IPS-15b (cell line): Measurements from ENCODE around the gene FARP2.
"Not testable (repeated sequence)": the region's sequence is repeated elsewhere in the genome, so short reads cannot be mapped to it uniquely, and the experiment has no call there.

Experiments
- H3K27me3 ChIP-seq: one replicate; pipeline ENCODE4 v1.6.1; 2013; ENCODE audit warnings: low read length; ENCODE audit not compliant: control insufficient read depth, insufficient read depth
- H3K36me3 ChIP-seq: one replicate; pipeline ENCODE4 v1.6.1; 2013; ENCODE audit warnings: low read length; ENCODE audit not compliant: control insufficient read depth, insufficient read depth
- H3K4me1 ChIP-seq: one replicate; pipeline ENCODE4 v1.6.1; 2013; ENCODE audit warnings: mild to moderate bottlenecking, low read length; ENCODE audit not compliant: control insufficient read depth, insufficient read depth
- H3K4me3 ChIP-seq: one replicate; pipeline ENCODE4 v1.5.1; 2013; ENCODE audit warnings: low read depth, low read length
- H3K9ac ChIP-seq: one replicate; pipeline ENCODE4 v1.6.1; 2013; ENCODE audit warnings: low read depth, mild to moderate bottlenecking, low read length
- H3K9me3 ChIP-seq: one replicate; pipeline ENCODE4 v1.6.1; 2013; ENCODE audit warnings: mild to moderate bottlenecking, low read length; ENCODE audit not compliant: control insufficient read depth, insufficient read depth

The FARP2 gene

GRCh38 chr2:241451840-241452506, 95.9 kb downstream of the FARP2 start:
- H3K4me1 ChIP-seq = no peaks in the 10 kb centered on the region
- no peaks in the 10 kb centered on the region for H3K27me3 ChIP-seq
- no peak overlapping the region for H3K9ac ChIP-seq
- no peaks in the 10 kb centered on the region for H3K36me3 ChIP-seq
- H3K4me3 ChIP-seq = no peak overlapping the region
- H3K9me3 ChIP-seq = no peaks in the 10 kb centered on the region

- not testable (repeated sequence) for H3K9me3 ChIP-seq
Measured at GRCh38 chr2:241453919-241454318, 97.8 kb downstream of the FARP2 start.

GRCh38 chr2:241454837-241455485, 98.9 kb downstream of the FARP2 start:
- Histone ChIP-seq H3K27me3 (no peaks in the 10 kb centered on the region), H3K36me3 (no peaks in the 10 kb centered on the region), H3K4me1 (no peaks in the 10 kb centered on the region), H3K9me3 (no peaks in the 10 kb centered on the region), H3K4me3 (no peak overlapping the region), H3K9ac (no peak overlapping the region)

More at GRCh38 chr2:241453919-241454318, 97.8 kb downstream of the FARP2 start:
- not testable (repeated sequence) for H3K27me3 ChIP-seq, H3K36me3 ChIP-seq, H3K4me3 ChIP-seq, H3K4me1 ChIP-seq, H3K9ac ChIP-seq

- Histone ChIP-seq H3K4me1 (no peaks in the 10 kb centered on the region), H3K27me3 (no peaks in the 10 kb centered on the region), H3K36me3 (no peaks in the 10 kb centered on the region), H3K9ac (no peak overlapping the region), H3K4me3 (no peak overlapping the region), H3K9me3 (no peaks in the 10 kb centered on the region)
Measured at GRCh38 chr2:241456546-241456945, 100.5 kb downstream of the FARP2 start.

GRCh38 chr2:241458687-241459086, 102.6 kb downstream of the FARP2 start:
- no peaks in the 10 kb centered on the region for H3K27me3 ChIP-seq
- no peaks in the 10 kb centered on the region for H3K9me3 ChIP-seq
- H3K36me3 ChIP-seq = no peaks in the 10 kb centered on the region
- no peaks in the 10 kb centered on the region for H3K4me1 ChIP-seq
- H3K9ac ChIP-seq = no peak overlapping the region
- no peak overlapping the region for H3K4me3 ChIP-seq

GRCh38 chr2:241459520-241459919, 103.4 kb downstream of the FARP2 start:
- Histone ChIP-seq H3K9me3 (no peaks in the 10 kb centered on the region), H3K9ac (no peak overlapping the region), H3K27me3 (no peaks in the 10 kb centered on the region), H3K36me3 (no peaks in the 10 kb centered on the region), H3K4me1 (no peaks in the 10 kb centered on the region), H3K4me3 (no peak overlapping the region)

GRCh38 chr2:241460631-241461030, 104.5 kb downstream of the FARP2 start:
- Histone ChIP-seq H3K27me3 (no peaks in the 10 kb centered on the region), H3K4me1 (no peaks in the 10 kb centered on the region), H3K9me3 (no peaks in the 10 kb centered on the region), H3K4me3 (no peak overlapping the region), H3K9ac (no peak overlapping the region), H3K36me3 (no peaks in the 10 kb centered on the region)

GRCh38 chr2:241461693-241462677, 105.9 kb downstream of the FARP2 start:
- no peaks in the 10 kb centered on the region for H3K4me1 ChIP-seq

GRCh38 chr2:241463276-241464135, 107.4 kb downstream of the FARP2 start:
- Histone ChIP-seq H3K36me3 (no peaks in the 10 kb centered on the region), H3K27me3 (no peaks in the 10 kb centered on the region), H3K4me3 (no peak overlapping the region), H3K9ac (no peak overlapping the region), H3K4me1 (no peaks in the 10 kb centered on the region), H3K9me3 (no peaks in the 10 kb centered on the region)

More at GRCh38 chr2:241461693-241462677, 105.9 kb downstream of the FARP2 start:
- Histone ChIP-seq H3K9ac (no peak overlapping the region), H3K36me3 (no peaks in the 10 kb centered on the region), H3K4me3 (no peak overlapping the region), H3K27me3 (no peaks in the 10 kb centered on the region), H3K9me3 (no peaks in the 10 kb centered on the region)

- Histone ChIP-seq H3K27me3 (no peaks in the 10 kb centered on the region), H3K36me3 (peaks cover 2% of the 10 kb centered on the region), H3K9me3 (no peaks in the 10 kb centered on the region), H3K4me1 (no peaks in the 10 kb centered on the region), H3K4me3 (no peak overlapping the region), H3K9ac (no peak overlapping the region)
Measured at GRCh38 chr2:241465543-241465942, 109.5 kb downstream of the FARP2 start.

- H3K4me1 ChIP-seq = no peaks in the 10 kb centered on the region
- H3K9me3 ChIP-seq = no peaks in the 10 kb centered on the region
- peaks cover 4% of the 10 kb centered on the region for H3K36me3 ChIP-seq
- no peak overlapping the region for H3K9ac ChIP-seq
- H3K27me3 ChIP-seq = no peaks in the 10 kb centered on the region
- no peak overlapping the region for H3K4me3 ChIP-seq
Measured at GRCh38 chr2:241466230-241466629, 110.1 kb downstream of the FARP2 start.
